HG03575 (cell line): Measurements from ENCODE around the gene USP21.

Experiments
- ATAC-seq: cut with Tn5 transposase; IDR thresholded peaks from one replicate; pipeline ENCODE4 v1.9.1; 2021; ENCODE audit not compliant: unreplicated experiment, insufficient number of reproducible peaks, low FRiP score; ENCODE audit errors: extremely low read depth

Gene USP21

DNA sequence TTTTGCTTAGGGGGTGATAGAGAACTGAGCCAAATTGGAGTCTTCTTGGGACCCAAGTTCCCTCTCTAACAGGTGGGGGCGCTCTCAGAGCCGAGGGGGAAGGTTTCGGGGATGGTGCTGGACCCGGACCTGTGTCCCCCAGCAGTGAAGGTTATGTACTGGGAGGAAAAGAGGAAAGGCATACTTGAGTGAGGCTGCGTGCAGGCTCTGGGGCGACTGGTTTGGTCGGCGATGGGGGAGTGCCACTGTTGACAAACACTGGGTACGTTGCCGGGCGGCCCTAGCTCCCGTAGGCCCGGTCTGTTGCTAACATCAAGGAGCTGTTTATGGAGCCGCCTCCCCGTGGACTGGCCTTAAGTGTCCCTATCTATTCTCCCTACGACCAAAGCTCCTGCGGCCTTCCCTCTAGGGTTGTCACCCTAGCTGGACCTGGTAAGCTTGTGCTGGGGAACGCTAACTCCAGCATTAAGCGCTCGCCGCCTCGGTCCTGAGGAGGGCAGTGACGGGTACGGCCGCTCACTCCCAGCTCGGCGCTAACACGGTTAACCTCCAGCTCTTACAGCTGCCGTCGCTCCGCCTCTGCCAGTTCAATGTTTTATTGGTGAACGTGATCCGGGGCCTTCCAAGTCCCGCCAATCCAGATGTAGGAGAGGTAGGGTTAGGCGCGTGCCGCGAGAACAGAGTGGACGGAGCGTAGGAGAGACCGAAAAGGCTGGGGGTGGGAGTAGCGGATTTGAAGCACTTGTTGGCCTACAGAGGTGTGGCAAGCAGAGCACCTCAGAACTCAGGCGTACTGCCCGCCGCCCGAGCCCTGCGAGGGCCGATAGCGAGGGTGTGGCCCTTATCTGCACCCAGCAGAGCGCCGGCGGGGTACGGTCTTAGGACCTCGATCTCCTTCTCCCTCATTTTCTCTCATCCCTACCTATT, 6.7 kb downstream of the USP21 start, which contains the start of gene PPOX:
PPOX (plus strand) TSS at position 685 of the 927 bp plus-strand sequence. CDS start 422 bp downstream, outside the sequence.
- peak; percentile 62 for ATAC-seq

GRCh38 chr1:161166669-161167548, 7.6 kb downstream of the USP21 start:
- ATAC-seq: no peak

DNA sequence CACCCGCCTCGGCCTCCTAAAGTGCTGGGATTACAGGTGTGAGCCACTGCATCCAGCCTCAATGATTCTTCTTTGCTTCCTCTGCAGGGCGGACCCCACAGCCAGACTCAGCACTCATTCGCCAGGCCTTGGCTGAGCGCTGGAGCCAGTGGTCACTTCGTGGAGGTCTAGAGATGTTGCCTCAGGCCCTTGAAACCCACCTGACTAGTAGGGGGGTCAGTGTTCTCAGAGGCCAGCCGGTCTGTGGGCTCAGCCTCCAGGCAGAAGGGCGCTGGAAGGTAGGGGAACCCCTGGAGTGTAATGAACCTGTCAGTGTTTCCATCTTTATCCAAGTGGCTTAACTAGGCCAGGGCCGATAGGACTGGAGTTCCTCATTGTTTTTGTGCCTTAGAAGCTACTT, 9.6 kb downstream of the USP21 start:
- no peak for ATAC-seq

DNA sequence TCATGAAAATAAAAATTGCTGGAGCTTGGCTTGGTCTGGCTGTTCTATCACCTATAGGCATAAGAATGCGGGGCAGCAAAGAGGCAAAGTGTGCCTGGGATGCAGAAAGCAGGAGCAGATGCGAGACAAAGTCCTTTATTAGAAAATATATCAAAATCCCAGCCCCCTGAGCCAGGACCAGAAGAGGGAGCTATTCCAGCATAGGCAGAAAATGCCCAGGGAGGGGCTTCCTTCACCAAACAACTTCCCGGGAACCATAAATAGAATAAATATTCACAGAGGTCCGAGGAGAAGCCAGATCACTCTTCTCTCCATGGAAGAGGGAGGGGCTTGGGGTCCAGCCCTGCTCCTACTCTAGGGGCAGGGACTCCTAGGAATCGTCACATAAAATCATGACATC, 11.9 kb downstream of the USP21 start:
- ATAC-seq: no peak

- no peak for ATAC-seq
These were observed 12.4 kb downstream of the USP21 start for GRCh38 chr1:161171696-161172095.

GRCh38 chr1:161172349-161172748, 13.0 kb downstream of the USP21 start:
- ATAC-seq: no peak

GRCh38 chr1:161172776-161173376, 13.6 kb downstream of the USP21 start:
- no peak for ATAC-seq

DNA sequence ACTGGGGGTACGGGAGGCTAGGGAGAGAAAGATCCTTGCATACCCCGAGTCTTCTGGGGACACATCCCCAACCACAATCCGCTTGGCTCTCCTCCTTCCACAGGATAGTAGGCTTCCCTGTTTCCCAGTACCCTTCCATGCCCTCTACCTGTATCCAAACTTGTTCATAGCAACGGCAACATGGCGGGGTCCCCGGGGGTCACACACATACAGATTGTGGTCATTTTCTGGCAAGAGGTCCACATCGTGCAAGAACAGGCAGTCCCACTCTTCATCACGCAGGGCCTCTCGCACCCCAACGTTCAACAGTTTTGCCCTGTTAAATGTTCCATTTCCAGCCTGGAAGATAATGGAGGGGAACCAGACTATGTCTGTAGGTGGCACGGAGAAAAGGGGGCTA, 14.4 kb downstream of the USP21 start:
- no peak for ATAC-seq

GRCh38 chr1:161174911-161175310, 15.6 kb downstream of the USP21 start:
- no peak for ATAC-seq

DNA sequence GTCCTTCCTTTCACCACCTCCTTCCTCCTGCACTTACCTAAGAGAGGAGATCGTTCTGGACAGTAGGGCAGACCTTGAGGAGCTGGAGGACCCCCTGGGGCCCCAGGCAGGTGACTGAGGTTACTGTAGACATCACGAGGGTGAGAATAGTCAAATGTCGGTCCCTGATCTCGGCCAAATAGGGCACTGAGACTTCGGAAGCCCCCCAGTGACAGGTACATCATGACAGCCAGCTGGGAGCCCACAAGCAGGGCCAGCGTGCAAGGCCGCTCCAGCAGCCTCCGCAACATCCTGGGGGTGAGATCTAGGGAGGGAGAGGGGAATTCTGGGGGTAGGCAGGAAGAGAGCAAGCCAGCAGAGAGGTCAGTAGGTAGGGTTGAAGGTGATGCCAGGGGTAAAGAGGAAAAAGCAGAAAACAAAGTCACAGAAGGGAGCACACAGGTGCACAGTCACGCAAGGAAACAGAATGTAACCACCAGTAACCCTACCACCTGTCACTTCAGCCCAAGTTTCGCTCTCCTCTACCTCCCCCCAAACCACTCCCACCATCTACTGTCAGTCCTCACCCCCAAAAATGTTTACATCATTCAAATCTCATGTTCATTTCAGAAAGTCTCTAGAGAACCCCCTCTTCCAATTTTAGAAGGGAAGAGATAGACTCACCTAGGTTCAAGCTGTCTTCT, 16.6 kb downstream of the USP21 start:
- ATAC-seq: no peak

- ATAC-seq: no peak
These were observed 17.3 kb downstream of the USP21 start for GRCh38 chr1:161176468-161177111.

DNA sequence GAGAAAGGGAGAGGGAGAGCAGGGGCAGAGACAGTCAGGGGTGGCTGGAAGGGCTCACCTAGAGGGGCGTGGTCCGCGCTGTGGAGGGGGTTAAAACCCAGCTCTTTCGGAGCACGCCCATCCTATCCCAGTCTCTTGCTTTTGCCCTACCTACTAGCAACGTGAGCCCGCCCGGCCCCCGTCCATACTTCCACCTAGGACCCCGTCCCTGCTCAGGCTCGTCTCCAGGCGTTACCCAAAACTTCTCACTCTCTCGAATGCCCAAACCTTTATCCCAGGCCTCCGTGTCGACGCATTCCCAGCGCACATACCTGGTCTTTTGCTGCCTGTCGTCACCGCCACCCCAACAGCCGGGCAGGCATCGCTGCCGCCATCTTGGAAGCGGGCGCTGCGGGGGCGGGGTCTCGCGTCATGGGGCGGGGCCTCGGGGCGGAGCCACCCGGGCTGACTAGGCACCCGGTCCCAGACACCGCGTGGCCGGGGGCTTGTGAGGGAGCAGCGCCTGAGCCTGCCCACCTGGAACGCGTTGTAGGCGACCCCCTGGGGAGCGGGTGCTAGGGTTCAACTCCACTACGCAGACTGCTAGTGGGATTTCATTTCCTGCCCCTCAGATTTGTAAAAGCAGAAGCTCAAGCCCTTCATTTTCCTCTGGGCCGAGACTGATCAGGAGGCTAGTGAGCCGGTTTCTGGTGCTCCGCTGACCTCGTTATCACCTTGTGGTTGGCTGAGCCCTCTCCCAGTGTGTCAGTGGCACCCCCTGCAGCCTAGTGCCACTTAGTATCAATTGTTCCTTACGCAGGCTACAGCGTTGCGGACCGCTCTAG, 18.0 kb downstream of the USP21 start, which contains the start of gene B4GALT3:
B4GALT3 (minus strand) TSS at position 396 of the 824 bp plus-strand sequence. CDS start 1,447 bp downstream, outside the sequence.
- ATAC-seq: no peak

GRCh38 chr1:161177936-161178244, 18.6 kb downstream of the USP21 start:
- no peak for ATAC-seq

GRCh38 chr1:161179698-161180097, 20.4 kb downstream of the USP21 start:
- no peak for ATAC-seq

DNA sequence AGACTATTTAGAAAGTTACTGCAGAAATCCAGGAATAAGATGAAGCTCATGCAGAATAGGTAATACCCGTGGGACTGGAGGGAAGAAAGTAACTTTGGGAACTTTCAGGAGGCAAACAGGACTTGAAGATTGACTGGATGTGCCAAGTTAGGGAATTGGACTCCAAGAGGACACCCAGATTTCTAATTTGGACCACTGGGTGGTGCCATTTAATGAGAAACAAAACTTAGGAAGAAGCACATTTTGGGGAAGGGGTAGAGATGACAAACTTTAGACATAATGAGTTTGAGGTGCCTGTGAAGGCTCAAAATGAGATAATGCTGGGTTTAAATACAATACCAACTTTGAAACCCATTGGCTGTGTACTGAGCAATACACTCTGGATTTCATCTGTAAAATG, 21.3 kb downstream of the USP21 start:
- no peak for ATAC-seq

DNA sequence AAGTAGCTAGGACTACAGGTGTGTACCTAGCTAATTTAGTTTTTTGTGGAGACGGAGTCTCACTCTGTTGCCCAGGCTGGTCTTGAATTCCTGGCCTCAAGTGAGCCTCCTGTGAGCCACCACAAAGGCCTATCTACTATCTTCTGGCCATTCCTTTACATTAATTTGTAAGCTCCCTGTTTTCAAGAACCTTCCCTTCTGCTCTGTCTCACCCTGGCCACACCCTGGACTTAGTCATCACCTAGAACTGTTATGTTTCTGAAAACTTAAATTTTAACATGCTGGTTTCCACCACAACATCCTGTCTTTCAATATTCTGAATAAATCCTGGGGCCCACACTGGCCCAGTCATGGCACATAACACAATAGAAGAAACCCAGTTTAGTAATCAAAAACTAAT, 22.9 kb downstream of the USP21 start:
- ATAC-seq: no peak

- no peak for ATAC-seq
These were observed 26.0 kb downstream of the USP21 start for GRCh38 chr1:161185282-161185682.
